T-helper 1 cell treated with Interleukin-12 subunit alpha and Interleukin-12 subunit beta and Interleukin-4 antibody, amounts not matched to agents 30 μg/mL and 1 μg/mL, for 36 hours (primary cell): Measurements from ENCODE around the gene LARGE1.

ENCODE experiments used
- H3K27ac Mint-ChIP-seq: one replicate; pipeline ENCODE4 v1.8.0; 2021; ENCODE audit warnings: mild to moderate bottlenecking, mixed read lengths
- H3K27me3 Mint-ChIP-seq: one replicate; pipeline ENCODE4 v1.8.0; 2021; ENCODE audit warnings: low read depth, mixed read lengths
- H3K36me3 Mint-ChIP-seq: one replicate; pipeline ENCODE4 v1.8.0; 2021; ENCODE audit warnings: low read depth, mixed read lengths
- H3K4me1 Mint-ChIP-seq: one replicate; pipeline ENCODE4 v1.8.0; 2021; ENCODE audit warnings: low read depth, mixed read lengths
- H3K4me3 Mint-ChIP-seq: one replicate; pipeline ENCODE4 v1.8.0; 2021; ENCODE audit warnings: mild to moderate bottlenecking, moderate library complexity, mixed read lengths
- H3K9me3 Mint-ChIP-seq: one replicate; pipeline ENCODE4 v1.8.0; 2021; ENCODE audit warnings: mixed read lengths

LARGE1 gene

DNA sequence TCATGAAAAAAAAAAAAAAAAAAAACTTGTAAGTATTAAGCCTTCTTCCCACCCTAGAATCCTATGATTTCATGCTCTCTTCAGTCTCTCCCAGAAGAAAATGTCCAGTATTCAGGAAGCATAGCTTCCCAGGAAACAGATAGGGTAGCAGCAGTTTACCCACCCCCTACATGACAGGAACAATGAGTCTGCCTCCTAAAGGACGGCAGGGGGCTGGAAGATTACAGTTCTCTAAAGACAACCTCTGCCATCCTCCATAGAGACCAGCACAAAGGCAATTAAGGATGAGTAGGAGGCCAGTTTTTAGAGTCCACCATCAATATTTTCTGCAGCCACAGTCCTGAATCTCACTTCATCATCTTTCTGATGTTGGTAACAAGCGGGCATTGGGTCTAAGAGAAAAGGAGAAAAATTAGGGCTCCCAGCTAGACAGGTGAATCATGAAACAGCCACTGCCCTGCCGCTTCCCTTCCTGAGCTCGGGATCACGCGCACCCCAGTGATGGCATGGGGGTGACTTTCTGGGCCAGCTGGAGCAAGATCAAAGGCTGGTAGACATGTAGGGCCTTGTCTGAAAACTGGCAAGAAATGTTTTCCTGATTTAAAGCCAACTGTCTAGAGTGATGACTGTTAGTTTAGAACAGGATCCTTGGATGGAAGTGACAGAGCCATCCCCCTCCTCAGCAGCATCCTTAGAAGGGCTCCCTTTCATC, 322.8 kb downstream of the LARGE1 start:
- H3K4me1 Mint-ChIP-seq: no peaks in the 10 kb centered on the region
- H3K9me3 Mint-ChIP-seq: peaks cover 18% of the 10 kb centered on the region
- no peak overlapping the region for H3K4me3 Mint-ChIP-seq
- no peaks in the 10 kb centered on the region for H3K36me3 Mint-ChIP-seq
- no peak overlapping the region for H3K27ac Mint-ChIP-seq
- H3K27me3 Mint-ChIP-seq: no peaks in the 10 kb centered on the region

DNA sequence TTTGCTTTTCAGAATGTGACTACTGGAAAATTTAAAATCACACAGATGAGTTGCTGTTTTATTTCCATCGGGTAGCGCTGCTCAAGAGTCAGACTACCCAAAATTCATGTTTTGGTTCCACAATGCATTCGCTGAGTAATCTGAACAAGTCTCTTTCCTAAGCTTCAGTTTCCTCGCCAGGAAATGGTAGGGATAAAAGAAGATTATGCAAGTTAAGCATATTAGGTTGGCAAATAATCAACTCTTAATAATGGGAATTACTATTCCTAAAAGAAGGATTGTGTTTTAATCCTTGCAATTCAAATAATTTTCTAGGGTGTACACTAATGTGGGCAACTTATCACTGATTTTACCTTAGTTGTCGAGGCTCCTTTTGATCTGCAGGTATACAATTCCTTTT, 326.5 kb downstream of the LARGE1 start:
- Mint-ChIP-seq H3K27ac (no peak overlapping the region), H3K4me1 (no peaks in the 10 kb centered on the region), H3K9me3 (peaks cover 14% of the 10 kb centered on the region), H3K36me3 (no peaks in the 10 kb centered on the region), H3K4me3 (no peak overlapping the region), H3K27me3 (no peaks in the 10 kb centered on the region)

DNA sequence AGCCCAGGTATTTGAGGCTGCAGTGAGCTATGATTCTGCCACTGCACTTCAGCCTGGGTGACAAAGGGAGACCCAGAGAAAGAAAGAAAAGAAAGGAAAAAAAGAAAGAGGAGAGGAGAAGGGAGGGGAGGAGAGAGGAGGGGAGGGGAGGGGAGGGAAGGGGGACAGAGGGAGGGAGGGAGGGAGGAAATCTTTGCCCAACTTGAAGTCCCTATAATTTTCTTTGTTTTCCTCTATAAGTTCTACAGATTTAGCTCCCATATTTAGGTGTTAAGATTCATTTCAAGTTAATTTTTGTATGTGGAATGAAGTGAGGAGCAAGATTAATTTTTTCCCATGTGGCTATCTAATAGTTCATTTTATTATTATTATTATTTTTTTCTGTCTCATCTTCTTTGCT, 328.3 kb downstream of the LARGE1 start:
- H3K4me1 Mint-ChIP-seq: no peaks in the 10 kb centered on the region
- no peaks in the 10 kb centered on the region for H3K36me3 Mint-ChIP-seq
- H3K27ac Mint-ChIP-seq: no peak overlapping the region
- H3K9me3 Mint-ChIP-seq: peaks cover 4% of the 10 kb centered on the region
- H3K4me3 Mint-ChIP-seq: no peak overlapping the region
- H3K27me3 Mint-ChIP-seq: no peaks in the 10 kb centered on the region

DNA sequence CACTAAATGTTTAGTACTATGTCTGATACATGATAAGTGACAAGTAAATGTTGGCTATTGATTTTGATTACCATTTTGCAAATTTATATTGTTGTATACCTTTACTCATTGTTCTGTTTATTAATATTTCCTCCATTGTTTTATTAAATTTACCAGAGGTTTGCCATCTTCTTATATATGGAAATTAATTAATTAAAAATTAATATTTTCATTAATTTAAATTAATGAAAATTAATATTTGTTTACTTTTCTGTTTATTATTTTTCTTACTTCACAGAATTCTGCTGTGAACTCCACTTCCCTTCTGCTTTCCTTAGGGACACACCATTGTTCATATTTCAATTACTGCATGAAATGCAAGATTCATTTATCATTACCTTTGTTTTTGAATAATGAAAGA, 331.0 kb downstream of the LARGE1 start:
- Mint-ChIP-seq H3K9me3 (no peaks in the 10 kb centered on the region), H3K27me3 (no peaks in the 10 kb centered on the region), H3K4me3 (no peak overlapping the region), H3K27ac (no peak overlapping the region), H3K36me3 (no peaks in the 10 kb centered on the region), H3K4me1 (no peaks in the 10 kb centered on the region)

DNA sequence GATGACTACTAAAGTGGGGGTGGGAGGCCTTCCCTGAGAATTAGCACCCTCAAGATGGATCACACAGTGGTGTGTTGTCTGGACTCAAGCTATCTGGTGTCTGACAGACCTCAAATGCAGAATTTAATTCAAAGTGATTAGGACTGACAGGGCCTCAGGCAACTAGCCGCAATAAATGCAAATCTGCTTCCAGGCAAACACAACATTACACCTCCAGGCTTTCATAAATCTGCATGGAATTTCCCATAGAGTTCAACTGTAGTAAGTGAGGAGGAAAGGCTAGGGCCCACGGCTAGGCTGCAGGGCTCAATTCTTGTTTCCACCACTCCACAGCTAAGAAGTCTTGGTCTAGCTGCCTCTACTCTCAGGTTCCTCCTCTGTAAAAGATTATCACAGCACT, 331.4 kb downstream of the LARGE1 start:
- no peak overlapping the region for H3K4me3 Mint-ChIP-seq
- no peaks in the 10 kb centered on the region for H3K27me3 Mint-ChIP-seq
- H3K36me3 Mint-ChIP-seq: no peaks in the 10 kb centered on the region
- no peaks in the 10 kb centered on the region for H3K9me3 Mint-ChIP-seq
- no peaks in the 10 kb centered on the region for H3K4me1 Mint-ChIP-seq
- H3K27ac Mint-ChIP-seq: no peak overlapping the region

DNA sequence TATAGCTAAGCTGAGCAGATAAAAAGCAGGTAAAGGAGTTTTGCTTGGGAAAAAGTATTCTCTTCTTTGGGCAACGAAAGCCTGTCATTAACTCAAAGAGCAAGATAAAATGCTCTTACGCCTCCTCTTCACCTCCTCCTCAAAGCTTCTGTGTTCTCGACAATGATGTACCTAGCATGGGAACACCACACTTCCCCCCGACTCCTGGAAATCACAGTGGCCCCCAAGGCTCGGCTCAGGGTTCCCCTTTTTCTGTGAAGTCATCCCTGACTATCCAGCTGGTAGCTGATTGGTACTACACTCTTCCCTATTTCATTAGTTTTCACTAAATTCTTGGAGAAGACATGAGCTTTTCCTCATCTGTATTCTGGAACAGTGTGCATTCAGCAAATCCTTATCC, 336.1 kb downstream of the LARGE1 start:
- Mint-ChIP-seq H3K27me3 (no peaks in the 10 kb centered on the region), H3K4me3 (no peak overlapping the region), H3K4me1 (no peaks in the 10 kb centered on the region), H3K9me3 (no peaks in the 10 kb centered on the region), H3K36me3 (no peaks in the 10 kb centered on the region), H3K27ac (no peak overlapping the region)

DNA sequence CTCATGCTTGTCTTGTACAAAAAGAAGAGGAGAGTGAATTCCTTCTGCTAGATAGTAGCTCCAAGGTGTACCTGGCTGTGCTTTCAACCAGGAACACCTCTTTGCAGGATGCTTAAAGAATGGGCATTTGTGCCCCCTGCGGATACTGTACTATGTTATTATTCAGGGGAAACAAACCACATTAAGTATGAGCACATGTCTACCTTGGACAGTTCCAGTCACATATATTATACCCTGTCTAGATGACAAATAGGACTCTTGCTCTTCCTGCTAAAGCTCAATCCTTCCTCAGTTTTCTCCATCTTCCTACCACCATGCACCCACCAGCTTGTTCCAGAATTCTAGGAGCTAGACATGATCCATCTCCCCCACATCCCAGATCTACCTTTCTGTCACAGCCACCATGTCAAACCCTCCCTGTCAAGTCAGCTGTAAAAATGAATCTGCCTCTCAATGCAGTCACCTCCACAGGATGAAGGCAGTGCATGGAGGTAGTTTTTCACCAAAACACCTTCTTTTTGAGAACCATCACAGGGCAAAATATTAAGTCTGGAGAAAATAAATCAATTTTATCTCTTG, 337.4 kb downstream of the LARGE1 start:
- Mint-ChIP-seq H3K27ac (no peak overlapping the region), H3K27me3 (no peaks in the 10 kb centered on the region), H3K36me3 (no peaks in the 10 kb centered on the region), H3K9me3 (no peaks in the 10 kb centered on the region), H3K4me3 (no peak overlapping the region), H3K4me1 (no peaks in the 10 kb centered on the region)

DNA sequence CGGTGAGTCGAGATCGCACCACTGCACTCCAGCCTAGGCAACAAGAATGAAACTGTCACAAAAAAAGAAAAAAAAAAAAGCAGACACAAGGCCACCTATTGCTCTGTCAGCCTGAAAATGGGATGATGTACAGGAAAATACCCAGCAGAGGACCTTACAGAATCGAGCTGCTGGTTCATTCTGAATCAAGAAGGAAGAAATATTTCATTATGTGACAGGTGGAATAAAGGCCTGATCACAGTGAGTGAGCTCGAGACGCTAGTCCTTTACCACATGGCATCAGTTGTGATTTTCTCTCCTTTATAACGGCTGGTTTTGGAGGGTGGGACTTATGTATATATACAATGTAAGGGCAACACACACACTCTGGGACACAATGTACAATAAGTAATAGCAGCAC, 340.0 kb downstream of the LARGE1 start:
- Mint-ChIP-seq H3K27me3 (no peaks in the 10 kb centered on the region), H3K4me3 (no peak overlapping the region), H3K36me3 (no peaks in the 10 kb centered on the region), H3K4me1 (no peaks in the 10 kb centered on the region), H3K27ac (no peak overlapping the region), H3K9me3 (no peaks in the 10 kb centered on the region)

DNA sequence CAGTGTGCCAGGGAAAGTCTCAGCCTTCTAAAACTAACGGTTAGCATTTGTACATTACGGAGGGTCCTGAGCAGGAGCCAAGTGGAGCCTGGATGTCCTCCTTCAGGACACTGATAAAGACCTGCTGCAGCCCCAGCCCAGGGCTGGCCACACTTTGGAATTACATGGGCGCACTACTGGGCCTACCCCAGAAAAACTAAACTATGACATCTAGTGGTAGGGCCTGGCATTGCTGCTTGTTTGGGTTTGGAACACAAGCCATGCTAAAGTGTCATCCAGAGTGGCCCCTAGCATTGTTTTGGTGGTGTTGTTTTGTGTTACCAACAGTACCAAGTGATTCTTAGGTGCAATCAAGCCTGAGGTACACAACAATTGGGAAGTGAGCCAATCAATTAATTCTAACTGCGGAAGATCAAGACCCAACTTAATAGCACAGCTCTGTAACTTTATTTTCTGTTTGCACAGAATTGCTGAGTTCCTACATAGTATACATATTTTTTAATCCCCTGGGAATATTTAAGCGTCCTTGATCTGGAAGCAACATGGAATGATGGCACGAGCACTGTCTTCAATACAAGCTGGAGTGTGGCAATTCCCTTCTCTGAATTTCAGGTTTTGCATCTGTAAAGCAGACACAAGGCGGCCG, 340.7 kb downstream of the LARGE1 start:
- Mint-ChIP-seq H3K4me1 (no peaks in the 10 kb centered on the region), H3K9me3 (no peaks in the 10 kb centered on the region), H3K36me3 (no peaks in the 10 kb centered on the region), H3K27ac (no peak overlapping the region), H3K4me3 (no peak overlapping the region), H3K27me3 (no peaks in the 10 kb centered on the region)

DNA sequence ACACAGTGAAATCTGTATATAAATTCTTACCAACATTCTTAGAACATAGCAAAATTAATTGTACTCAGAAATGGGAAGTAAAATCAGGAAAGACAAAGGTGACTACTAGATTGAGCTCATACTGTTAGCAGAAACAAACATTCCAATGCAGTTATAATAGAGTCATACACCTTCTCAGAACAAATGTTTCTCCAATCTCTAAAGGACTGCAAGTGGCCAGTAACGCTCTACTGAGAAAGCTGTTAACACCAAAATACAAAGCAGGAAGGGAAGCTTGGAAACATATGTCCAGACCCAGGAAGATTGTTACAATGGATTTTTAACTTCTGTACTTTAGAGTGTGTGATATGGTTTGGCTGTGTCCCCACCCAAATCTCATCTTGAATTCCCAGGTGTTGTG, 341.5 kb downstream of the LARGE1 start:
- no peaks in the 10 kb centered on the region for H3K27me3 Mint-ChIP-seq
- H3K4me3 Mint-ChIP-seq: no peak overlapping the region
- H3K4me1 Mint-ChIP-seq: no peaks in the 10 kb centered on the region
- no peaks in the 10 kb centered on the region for H3K36me3 Mint-ChIP-seq
- no peaks in the 10 kb centered on the region for H3K9me3 Mint-ChIP-seq
- no peak overlapping the region for H3K27ac Mint-ChIP-seq

DNA sequence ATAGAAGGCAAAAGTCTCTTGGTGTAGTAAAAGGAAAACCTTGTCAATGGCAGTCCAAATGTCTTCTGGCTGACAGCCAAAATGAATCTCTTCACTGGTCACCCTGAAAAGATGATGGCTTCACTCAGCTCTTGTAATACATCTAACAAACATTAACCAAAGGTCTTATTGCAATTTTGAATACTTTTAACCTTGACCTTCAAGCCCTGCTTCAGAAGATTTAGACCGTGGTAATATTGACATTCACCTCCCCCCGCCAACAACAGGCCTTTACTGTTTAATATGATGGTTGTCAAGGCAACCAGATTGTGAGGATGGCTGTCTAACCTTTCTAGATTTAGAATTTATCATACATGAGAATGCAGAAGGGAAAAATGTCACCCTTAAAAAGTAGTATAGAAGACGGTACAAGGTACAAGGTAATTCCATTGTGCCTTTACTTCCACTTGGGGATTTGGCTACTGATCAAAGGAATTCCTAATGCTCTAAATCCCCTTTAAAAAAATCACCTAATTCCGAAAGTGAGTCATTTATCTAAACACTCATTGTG, 342.3 kb downstream of the LARGE1 start:
- H3K36me3 Mint-ChIP-seq: no peaks in the 10 kb centered on the region
- H3K27me3 Mint-ChIP-seq: no peaks in the 10 kb centered on the region
- H3K9me3 Mint-ChIP-seq: no peaks in the 10 kb centered on the region
- no peak overlapping the region for H3K27ac Mint-ChIP-seq
- H3K4me1 Mint-ChIP-seq: no peaks in the 10 kb centered on the region
- no peak overlapping the region for H3K4me3 Mint-ChIP-seq

DNA sequence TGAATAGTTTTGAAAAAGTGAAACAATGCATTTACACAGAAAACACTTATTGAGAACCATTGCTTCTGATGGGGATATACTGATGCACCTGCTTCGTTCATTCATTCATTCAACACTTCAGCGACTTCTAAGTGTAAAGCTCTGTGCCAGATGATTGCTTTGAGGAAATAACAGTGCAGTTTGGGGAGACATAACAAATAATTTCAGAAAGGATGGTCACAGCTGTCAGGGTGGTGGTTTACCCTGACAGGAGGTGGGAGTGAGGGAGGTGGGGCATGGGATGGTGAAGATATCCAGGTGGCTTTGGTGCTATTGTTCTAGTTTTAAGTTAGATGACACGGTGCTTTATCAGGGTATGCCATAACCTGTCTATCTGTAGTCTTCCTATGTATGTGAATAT, 344.1 kb downstream of the LARGE1 start:
- Mint-ChIP-seq H3K36me3 (no peaks in the 10 kb centered on the region), H3K4me1 (no peaks in the 10 kb centered on the region), H3K9me3 (no peaks in the 10 kb centered on the region), H3K27me3 (no peaks in the 10 kb centered on the region), H3K4me3 (no peak overlapping the region), H3K27ac (no peak overlapping the region)

DNA sequence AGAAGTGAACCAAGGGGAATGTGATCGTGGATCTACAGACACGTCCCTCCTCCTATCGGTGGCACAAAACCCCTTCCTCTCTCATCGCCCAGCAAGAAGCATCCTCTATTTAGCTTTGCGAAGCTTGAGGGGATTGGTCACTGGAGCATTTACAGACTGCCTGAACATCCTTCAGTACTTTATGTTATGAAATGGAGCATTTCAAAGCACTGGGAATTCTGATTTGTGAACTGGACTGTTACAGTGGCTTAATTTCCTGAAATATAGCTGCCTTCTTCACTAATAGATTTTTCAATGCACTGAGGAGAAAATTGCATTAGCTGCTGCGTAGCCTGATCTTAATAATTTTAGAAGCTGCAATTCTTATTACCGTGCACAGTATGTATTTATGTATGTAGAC, 344.5 kb downstream of the LARGE1 start:
- Mint-ChIP-seq H3K9me3 (no peaks in the 10 kb centered on the region), H3K27ac (no peak overlapping the region), H3K27me3 (no peaks in the 10 kb centered on the region), H3K4me3 (no peak overlapping the region), H3K4me1 (no peaks in the 10 kb centered on the region), H3K36me3 (no peaks in the 10 kb centered on the region)

DNA sequence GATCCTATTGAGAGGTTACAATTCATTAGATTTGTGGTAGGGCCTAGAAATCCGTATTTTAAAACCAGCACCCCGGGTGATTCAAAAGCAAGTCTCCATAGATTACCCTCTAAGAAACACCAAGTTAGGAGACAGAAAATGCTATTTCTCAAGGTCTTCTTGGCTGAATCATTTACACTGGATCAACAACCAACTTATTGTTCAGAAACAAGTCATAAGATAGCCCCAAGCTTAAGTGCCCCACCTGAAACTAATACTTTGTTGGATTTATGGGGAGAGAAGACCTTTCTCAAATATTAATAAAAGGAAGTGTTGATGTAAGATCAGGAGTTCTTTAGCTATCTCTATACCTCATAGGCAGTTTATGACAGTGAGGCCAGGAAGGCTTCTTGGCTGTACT, 345.2 kb downstream of the LARGE1 start:
- Mint-ChIP-seq H3K27ac (no peak overlapping the region), H3K27me3 (no peaks in the 10 kb centered on the region), H3K4me1 (no peaks in the 10 kb centered on the region), H3K4me3 (no peak overlapping the region), H3K36me3 (no peaks in the 10 kb centered on the region), H3K9me3 (no peaks in the 10 kb centered on the region)

DNA sequence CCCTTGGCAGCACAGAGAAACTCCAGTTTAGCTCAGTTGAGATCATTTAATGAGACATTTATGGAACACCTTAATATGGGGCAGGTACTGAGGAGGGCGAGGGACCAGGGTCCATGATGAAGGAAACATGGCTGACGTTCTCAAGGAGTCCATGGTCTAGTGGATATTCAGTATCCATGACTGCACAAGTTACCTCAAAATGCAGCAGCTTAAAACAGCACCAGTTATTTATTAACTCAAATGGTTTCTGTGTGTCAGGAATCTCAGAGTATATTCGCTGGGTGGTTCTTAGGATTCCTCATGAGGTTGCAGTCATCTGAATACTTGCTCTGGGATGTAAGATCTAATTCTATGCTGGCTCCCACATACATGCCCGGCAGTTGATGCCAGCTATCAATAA, 346.8 kb downstream of the LARGE1 start:
- no peaks in the 10 kb centered on the region for H3K27me3 Mint-ChIP-seq
- peaks cover 3% of the 10 kb centered on the region for H3K9me3 Mint-ChIP-seq
- H3K4me1 Mint-ChIP-seq: no peaks in the 10 kb centered on the region
- no peak overlapping the region for H3K4me3 Mint-ChIP-seq
- H3K36me3 Mint-ChIP-seq: no peaks in the 10 kb centered on the region
- H3K27ac Mint-ChIP-seq: no peak overlapping the region
